ENCODE measurements around the gene ZNF516.

- TF ChIP-seq CTCF (CRISPR knock-in tag; IDR thresholded peaks at IDR 0.05) (no peak), FOXM1 (CRISPR knock-in tag; IDR thresholded peaks at IDR 0.05) (no peak), ZBTB7A (CRISPR knock-in tag; IDR thresholded peaks at IDR 0.05) (no peak), USF2 (IDR thresholded peaks at IDR 0.05; ENCODE audit: low read depth, low read length) (no peak), USF2 (CRISPR knock-in tag; IDR thresholded peaks at IDR 0.05; ENCODE audit: borderline replicate concordance) (no peak), EP300 (IDR thresholded peaks at IDR 0.05; ENCODE audit: low read depth in 2 of 2, low read length in 2 of 2) (peak in 1 of 2 experiments; percentile 51; a peak in 1 of 4 replicates), EP300 (CRISPR knock-in tag; IDR thresholded peaks at IDR 0.05; ENCODE audit: borderline replicate concordance) (no peak), TSC22D2 (CRISPR knock-in tag; IDR thresholded peaks at IDR 0.05; ENCODE audit: borderline replicate concordance) (no peak), ZNF260 (CRISPR knock-in tag; IDR thresholded peaks at IDR 0.05; ENCODE audit: borderline replicate concordance, low read depth) (no peak), RXRA (CRISPR knock-in tag; IDR thresholded peaks at IDR 0.05) (no peak), ZNF629 (CRISPR knock-in tag; conservative IDR thresholded peaks at IDR 0.05) (no peak), ZNF549 (CRISPR knock-in tag; IDR thresholded peaks at IDR 0.05) (no peak)
These were observed 118.8 kb downstream of the ZNF516 start for GRCh38 chr18:76376225-76376624.
